Muscle layer of duodenum (tissue), 2 donors: ENCODE data around the gene KCNJ15.

ENCODE experiments used
- H3K27ac ChIP-seq: one replicate; pipeline ENCODE4 v1.7.0; 2013; ENCODE audit warnings: mild to moderate bottlenecking, low read length
- H3K27me3 ChIP-seq: one replicate; pipeline ENCODE4 v1.7.0; 2013; ENCODE audit warnings: low read depth, mild to moderate bottlenecking, control low read depth, low read length
- H3K36me3 ChIP-seq, 2 donors: one replicate each; pipeline ENCODE4 v1.7.0; 2013; ENCODE audit warnings: low read length in 2 of 2, control low read depth in 1 of 2, mild to moderate bottlenecking in 1 of 2; ENCODE audit not compliant: insufficient read depth in 2 of 2, control insufficient read depth in 1 of 2
- H3K4me1 ChIP-seq, 2 donors: one replicate each; pipeline ENCODE4 v1.7.0; 2013; ENCODE audit warnings: low read length in 2 of 2, mild to moderate bottlenecking in 2 of 2, control low read depth in 1 of 2, moderate library complexity in 1 of 2; ENCODE audit not compliant: insufficient read depth in 2 of 2, control insufficient read depth in 1 of 2
- H3K4me3 ChIP-seq, 2 donors: one replicate each; pipeline ENCODE4 v1.7.0; 2013; ENCODE audit warnings: low read length in 2 of 2, low read depth in 1 of 2, mild to moderate bottlenecking in 1 of 2
- H3K9me3 ChIP-seq, 2 donors: one replicate each; pipeline ENCODE4 v1.7.0; 2013; ENCODE audit warnings: low read length in 2 of 2, control low read depth in 1 of 2, mild to moderate bottlenecking in 1 of 2; ENCODE audit not compliant: control insufficient read depth in 1 of 2
- donor health status: healthy.

The KCNJ15 gene

DNA sequence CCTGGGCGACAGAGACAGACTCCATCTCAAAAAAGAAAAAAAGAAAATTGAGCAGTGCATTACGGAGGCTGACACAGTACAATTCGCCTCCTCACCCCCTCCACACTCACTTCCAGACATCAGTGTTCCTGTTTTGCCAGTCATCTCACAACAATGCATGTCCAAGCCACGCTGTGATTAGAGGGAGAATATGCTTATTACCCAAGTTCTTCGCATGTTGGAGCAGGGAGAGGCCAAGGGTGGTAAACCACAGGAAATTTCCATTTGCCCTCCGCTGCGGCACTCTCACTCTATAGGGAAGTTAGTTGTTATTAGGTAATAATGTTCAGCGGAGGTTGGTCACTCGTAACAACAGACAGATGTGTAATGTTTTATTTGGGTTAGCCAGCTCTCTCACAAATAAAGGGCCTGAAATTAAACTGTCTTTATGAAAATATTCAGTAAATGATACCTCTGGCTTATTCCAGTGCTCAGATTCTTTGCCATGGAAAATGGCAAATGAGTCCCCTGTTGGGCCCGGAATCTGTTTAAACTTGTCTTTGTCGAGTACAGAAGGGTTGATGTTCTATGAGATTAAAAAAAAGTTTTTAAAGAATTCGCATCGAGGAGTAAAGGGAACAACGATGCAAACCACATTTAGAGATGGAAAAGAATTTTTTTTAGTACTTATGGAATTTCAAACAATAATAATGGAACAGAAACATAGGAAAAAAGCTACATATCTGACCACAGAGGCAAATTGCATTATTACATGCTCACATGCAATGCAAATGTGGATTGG lies 33.1 kb downstream of the KCNJ15 start:
- no peaks in the 10 kb centered on the region for H3K4me1 ChIP-seq
- no peak overlapping the region for H3K27ac ChIP-seq
- no peak overlapping the region for H3K4me3 ChIP-seq
- no peaks in the 10 kb centered on the region for H3K36me3 ChIP-seq
- no peaks in the 10 kb centered on the region for H3K27me3 ChIP-seq
- no peaks in the 10 kb centered on the region for H3K9me3 ChIP-seq

DNA sequence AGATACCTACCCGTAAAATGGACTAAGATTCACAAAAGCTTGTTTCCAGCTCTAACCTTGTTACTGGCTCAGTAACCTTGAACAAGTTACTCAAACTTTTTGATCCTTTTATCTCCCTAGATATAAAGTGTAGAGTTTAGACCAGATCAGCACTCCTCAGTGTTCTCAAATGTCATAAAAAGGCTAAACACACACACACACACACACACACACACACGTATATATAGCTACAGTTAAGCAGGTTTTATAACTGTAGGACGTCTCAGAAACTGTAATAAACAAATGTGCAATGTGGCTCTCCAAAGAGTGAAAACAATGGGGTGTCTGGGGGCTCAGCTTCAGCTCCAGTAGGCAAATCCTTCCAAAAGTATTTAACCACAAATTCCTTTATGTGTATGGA lies 34.0 kb downstream of the KCNJ15 start:
- H3K36me3 ChIP-seq, result no peaks in the 10 kb centered on the region
- no peak overlapping the region for H3K27ac ChIP-seq
- no peak overlapping the region for H3K4me3 ChIP-seq
- H3K9me3 ChIP-seq, result no peaks in the 10 kb centered on the region
- no peaks in the 10 kb centered on the region for H3K27me3 ChIP-seq
- no peaks in the 10 kb centered on the region for H3K4me1 ChIP-seq

DNA sequence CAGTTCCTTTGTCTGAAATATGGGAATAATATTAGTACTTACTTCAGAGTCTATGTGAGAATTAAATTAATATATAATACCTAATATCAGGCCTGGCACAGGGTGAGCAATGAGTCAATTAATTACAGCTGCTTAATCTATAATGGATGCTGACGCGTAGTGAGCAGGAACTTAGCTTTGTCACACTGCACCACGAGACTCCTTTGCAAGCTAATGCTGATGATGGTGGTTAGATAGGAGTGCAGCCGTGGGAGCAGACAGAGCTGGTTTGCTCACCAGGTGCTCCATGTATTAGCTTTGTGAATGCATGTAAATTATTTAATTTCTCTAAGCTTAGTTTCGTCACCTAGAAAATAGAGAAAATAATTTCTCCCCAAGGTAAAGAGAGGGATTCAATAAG lies 35.1 kb downstream of the KCNJ15 start:
- H3K36me3 ChIP-seq, result no peaks in the 10 kb centered on the region
- no peaks in the 10 kb centered on the region for H3K9me3 ChIP-seq
- H3K4me3 ChIP-seq, result no peak overlapping the region
- H3K27ac ChIP-seq, result no peak overlapping the region
- H3K4me1 ChIP-seq, result peaks cover 0 to 7% of the 10 kb centered on the region in 2 donors
- no peaks in the 10 kb centered on the region for H3K27me3 ChIP-seq

DNA sequence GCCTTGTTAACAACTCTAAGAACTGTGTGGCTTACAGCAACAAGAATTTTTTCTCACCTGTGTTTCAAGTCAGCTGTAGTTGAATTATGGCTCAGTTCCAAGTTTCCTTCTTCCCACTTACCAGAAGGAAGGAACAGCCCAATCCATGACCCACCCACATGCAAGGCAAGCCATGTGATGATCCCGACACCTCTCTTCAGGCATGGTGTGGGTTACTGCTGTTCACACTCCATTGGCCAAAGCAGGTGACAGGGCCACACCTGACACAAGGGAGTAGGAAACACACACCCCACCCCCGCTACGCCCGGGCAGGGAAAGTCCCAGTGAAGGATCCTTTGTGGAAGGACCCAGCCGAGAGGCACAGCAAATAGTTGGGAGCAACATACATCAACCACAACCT lies 36.3 kb downstream of the KCNJ15 start:
- peaks cover 0 to 15% of the 10 kb centered on the region in 2 donors for H3K4me1 ChIP-seq
- no peaks in the 10 kb centered on the region for H3K36me3 ChIP-seq
- H3K27me3 ChIP-seq, result no peaks in the 10 kb centered on the region
- no peak overlapping the region for H3K27ac ChIP-seq
- no peaks in the 10 kb centered on the region for H3K9me3 ChIP-seq
- H3K4me3 ChIP-seq, result no peak overlapping the region

DNA sequence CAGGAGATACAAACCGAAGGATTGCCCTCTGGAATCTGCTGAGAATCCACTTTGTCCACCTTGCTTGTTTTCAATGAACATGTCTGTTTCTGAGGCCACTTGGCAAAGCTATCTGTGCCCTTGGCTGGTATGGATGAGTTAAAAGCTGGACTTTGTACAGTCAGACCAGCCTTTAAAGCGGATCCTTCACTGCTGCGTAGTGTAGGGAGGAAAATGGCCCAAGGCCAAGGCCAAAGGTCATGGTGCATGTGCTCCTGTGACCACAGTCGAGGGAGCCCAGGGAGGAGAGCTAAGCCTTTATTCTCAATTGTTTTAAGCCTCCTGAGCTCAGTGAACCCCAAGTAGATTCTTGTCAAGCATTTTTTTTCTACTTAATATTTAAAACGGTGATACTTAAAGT lies 37.0 kb downstream of the KCNJ15 start:
- peaks cover 0 to 15% of the 10 kb centered on the region in 2 donors for H3K4me1 ChIP-seq
- no peak overlapping the region for H3K4me3 ChIP-seq
- no peaks in the 10 kb centered on the region for H3K27me3 ChIP-seq
- H3K36me3 ChIP-seq, result no peaks in the 10 kb centered on the region
- no peak overlapping the region for H3K27ac ChIP-seq
- H3K9me3 ChIP-seq, result no peaks in the 10 kb centered on the region

DNA sequence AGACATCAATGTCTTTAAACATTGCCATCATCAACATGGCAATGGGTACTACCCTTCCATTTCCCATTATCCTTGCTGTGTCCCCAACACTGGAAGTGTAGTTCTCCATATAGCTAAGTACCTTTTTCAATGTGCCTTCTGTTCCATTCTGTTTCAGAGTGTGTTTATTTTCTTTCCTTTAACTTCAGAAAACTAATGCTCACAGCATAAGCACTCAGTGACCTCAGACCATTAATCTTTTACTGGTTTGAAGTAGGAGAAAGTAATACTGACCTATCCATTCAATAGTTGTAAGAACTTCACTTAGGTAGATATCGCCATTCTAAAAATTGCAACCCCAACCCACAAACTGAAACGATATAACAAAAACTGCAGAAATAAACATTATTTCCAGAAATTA lies 37.8 kb downstream of the KCNJ15 start:
- H3K4me1 ChIP-seq, result peaks cover 0 to 15% of the 10 kb centered on the region in 2 donors
- no peak overlapping the region for H3K4me3 ChIP-seq
- H3K36me3 ChIP-seq, result no peaks in the 10 kb centered on the region
- H3K27ac ChIP-seq, result no peak overlapping the region
- H3K27me3 ChIP-seq, result no peaks in the 10 kb centered on the region
- no peaks in the 10 kb centered on the region for H3K9me3 ChIP-seq

DNA sequence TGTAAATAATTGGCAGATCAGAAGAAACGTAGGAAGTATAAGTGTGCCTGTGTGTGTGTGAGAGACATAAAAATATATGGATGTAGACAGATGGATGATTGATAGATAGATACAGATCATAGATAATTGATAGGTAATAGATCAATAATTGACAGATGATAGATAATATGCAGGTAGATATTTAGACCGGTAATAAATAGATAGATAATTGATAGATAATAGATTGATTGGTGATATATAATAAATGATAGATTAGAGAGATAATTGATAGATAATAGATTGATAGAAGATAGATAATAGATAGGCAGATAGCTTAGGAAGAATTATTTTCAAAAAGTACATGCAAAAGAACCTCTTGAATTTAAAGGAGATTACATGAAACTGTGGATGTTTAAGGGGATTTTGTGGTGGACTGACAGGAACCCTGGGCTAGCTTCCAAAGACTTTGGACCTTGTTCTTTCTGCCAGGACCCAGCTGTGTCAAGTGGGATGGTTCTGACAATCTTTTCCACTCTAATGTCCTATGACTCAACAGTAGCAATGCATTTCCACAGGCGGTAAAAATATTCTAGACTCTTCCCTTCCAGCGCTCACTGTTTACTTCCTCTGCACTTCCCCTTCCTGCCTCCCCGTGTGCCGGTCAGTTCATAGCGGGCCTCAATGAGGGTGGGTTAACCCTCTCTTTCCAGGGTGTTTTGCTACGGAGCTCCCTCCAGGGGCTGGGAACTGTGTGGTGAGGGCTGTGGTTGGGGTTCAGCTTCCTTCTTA lies 39.4 kb downstream of the KCNJ15 start:
- no peak overlapping the region for H3K4me3 ChIP-seq
- H3K36me3 ChIP-seq, result no peaks in the 10 kb centered on the region
- peaks cover 0 to 15% of the 10 kb centered on the region in 2 donors for H3K4me1 ChIP-seq
- H3K9me3 ChIP-seq, result no peaks in the 10 kb centered on the region
- no peak overlapping the region for H3K27ac ChIP-seq
- H3K27me3 ChIP-seq, result no peaks in the 10 kb centered on the region

DNA sequence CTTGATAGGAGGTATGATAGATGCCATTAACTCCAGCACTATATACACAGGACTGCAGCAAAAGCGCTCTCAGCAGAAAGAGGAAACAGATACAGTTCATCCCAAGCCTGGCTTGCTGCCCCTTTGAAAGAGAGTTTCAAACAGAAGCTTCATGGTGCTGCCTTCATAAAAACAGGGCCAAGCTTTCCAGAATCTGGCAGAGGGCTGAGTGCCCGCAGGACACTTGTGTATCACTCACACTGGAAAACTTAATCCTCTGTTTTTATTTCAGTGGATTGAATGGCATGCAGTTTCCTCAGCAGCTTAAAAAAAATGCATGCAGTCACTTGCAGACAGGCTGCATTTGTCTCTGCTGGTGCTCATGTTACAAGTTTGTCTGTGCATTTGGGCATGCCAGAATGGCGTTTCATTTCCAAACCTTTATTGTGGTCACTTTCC lies 40.4 kb downstream of the KCNJ15 start:
- no peak overlapping the region for H3K4me3 ChIP-seq
- H3K4me1 ChIP-seq, result peaks cover 0 to 15% of the 10 kb centered on the region in 2 donors
- H3K27ac ChIP-seq, result no peak overlapping the region

DNA sequence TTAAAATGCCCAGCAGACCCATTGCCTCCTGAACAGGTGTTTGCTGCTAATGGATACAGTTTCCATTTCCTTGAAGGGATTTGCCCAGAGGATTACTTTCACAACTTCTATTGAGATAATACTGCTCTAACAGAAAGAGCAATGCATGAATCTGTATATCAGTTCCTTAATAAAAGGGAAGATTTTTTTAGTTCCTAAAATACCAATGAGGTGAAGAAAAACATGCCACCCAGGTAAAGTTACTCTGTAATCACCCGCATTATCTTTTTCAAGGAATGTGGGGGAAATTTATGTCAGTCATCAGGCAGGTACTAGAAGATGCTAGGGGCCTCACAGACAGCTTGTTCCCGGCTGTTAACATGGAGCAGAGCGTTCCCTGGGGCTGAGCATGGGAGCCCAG lies 41.1 kb downstream of the KCNJ15 start:
- H3K9me3 ChIP-seq, result no peaks in the 10 kb centered on the region
- peaks cover 0 to 15% of the 10 kb centered on the region in 2 donors for H3K4me1 ChIP-seq
- no peaks in the 10 kb centered on the region for H3K27me3 ChIP-seq
- H3K4me3 ChIP-seq, result no peak overlapping the region
- no peaks in the 10 kb centered on the region for H3K36me3 ChIP-seq
- no peak overlapping the region for H3K27ac ChIP-seq

More for the DNA sequence above, 40.4 kb downstream of the KCNJ15 start:
- Histone ChIP-seq H3K27me3 (no peaks in the 10 kb centered on the region), H3K9me3 (no peaks in the 10 kb centered on the region), H3K36me3 (no peaks in the 10 kb centered on the region)

DNA sequence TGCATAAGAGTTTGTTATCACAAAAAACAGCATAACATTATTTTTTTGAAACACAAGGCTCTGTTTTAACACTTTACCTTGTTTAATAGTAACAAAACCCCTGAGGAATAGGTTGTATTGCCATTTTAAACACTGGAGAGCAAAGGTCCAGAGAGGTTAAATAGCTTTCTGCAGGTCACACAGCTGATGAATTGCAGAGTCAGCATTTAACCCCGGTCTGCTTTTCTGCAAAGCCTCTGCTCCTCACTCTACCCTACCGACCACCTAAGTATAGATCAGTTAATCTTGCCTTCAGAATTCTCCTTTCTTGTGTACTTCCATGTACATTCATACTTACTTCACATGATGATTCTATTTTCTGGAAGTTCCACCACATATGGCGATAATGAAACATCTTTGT lies 42.0 kb downstream of the KCNJ15 start:
- Histone ChIP-seq H3K9me3 (no peaks in the 10 kb centered on the region), H3K27ac (no peak overlapping the region), H3K27me3 (no peaks in the 10 kb centered on the region), H3K4me3 (no peak overlapping the region), H3K4me1 (peaks cover 0 to 15% of the 10 kb centered on the region in 2 donors), H3K36me3 (no peaks in the 10 kb centered on the region)

DNA sequence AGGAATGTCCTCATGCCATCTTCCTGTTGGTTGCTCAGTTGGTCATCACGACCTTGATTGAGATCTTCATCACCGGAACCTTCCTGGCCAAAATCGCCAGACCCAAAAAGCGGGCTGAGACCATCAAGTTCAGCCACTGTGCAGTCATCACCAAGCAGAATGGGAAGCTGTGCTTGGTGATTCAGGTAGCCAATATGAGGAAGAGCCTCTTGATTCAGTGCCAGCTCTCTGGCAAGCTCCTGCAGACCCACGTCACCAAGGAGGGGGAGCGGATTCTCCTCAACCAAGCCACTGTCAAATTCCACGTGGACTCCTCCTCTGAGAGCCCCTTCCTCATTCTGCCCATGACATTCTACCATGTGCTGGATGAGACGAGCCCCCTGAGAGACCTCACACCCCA lies 42.9 kb downstream of the KCNJ15 start:
- Histone ChIP-seq H3K27me3 (no peaks in the 10 kb centered on the region), H3K4me3 (no peak overlapping the region), H3K9me3 (no peaks in the 10 kb centered on the region), H3K4me1 (peaks cover 0 to 15% of the 10 kb centered on the region in 2 donors), H3K36me3 (no peaks in the 10 kb centered on the region), H3K27ac (no peak overlapping the region)
